Transverse colon (tissue), 4 donors: Measurements from ENCODE around the gene MAB21L3.

Experiments
- POLR2AphosphoS5 ChIP-seq, 3 donors: sonication (generic); formaldehyde crosslinking; IDR thresholded peaks; one replicate each; pipeline ENCODE4 v1.6.1; 2016; ENCODE audit warnings: antibody characterized with exemption in 3 of 3
- TF ChIP-seq, protein P1 (sequence below), 5 experiments: fragments of 200-600 bp in 3 of 5; fragments of 450-650 bp in 2 of 5; sonication (generic) in 3 of 5; IDR thresholded peaks; 1 replicate in 2 of 5; 2 replicates in 3 of 5; pipeline ENCODE4 v1.5.1; 2016 to 2017; ENCODE audit warnings: antibody characterized with exemption in 5 of 5, inconsistent platforms in 3 of 5, mild to moderate bottlenecking in 2 of 5, moderate library complexity in 1 of 5

DNA sequence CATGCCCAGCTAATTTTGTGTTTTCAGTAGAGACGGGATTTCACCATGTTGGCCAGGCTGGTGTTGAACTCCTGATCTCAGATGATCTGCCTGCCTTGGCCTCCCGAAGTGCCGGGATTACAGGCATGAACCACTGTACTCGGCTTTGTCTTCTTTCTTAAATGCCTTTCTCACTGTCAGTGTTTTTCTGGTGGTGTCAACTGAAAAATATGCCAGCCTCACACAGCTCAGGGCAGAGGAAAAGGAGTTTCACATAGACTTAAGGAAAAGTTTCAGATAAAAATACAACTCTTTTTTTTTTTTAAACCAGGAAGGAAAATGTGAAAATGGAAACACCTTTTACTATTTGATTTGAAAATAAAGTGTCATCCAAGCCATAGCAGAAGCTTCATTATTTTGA, 4.6 kb upstream of the MAB21L3 start:
- no peak for TF ChIP-seq POLR2AphosphoS5 (IDR thresholded peaks at IDR 0.05)
- TF ChIP-seq, protein P1, sequence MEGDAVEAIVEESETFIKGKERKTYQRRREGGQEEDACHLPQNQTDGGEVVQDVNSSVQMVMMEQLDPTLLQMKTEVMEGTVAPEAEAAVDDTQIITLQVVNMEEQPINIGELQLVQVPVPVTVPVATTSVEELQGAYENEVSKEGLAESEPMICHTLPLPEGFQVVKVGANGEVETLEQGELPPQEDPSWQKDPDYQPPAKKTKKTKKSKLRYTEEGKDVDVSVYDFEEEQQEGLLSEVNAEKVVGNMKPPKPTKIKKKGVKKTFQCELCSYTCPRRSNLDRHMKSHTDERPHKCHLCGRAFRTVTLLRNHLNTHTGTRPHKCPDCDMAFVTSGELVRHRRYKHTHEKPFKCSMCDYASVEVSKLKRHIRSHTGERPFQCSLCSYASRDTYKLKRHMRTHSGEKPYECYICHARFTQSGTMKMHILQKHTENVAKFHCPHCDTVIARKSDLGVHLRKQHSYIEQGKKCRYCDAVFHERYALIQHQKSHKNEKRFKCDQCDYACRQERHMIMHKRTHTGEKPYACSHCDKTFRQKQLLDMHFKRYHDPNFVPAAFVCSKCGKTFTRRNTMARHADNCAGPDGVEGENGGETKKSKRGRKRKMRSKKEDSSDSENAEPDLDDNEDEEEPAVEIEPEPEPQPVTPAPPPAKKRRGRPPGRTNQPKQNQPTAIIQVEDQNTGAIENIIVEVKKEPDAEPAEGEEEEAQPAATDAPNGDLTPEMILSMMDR (IDR thresholded peaks at IDR 0.05): no peak
